Activated naive CD4-positive, alpha-beta T cell treated with anti-CD3 and anti-CD28 coated beads, Interleukin-2, amount 50 U/mL, for 24 hours (primary cell): ENCODE measurements around the gene SIPA1L2.

Experiments used
- H3K27ac Mint-ChIP-seq: one replicate; pipeline ENCODE4 v1.8.0; 2021; ENCODE audit warnings: mild to moderate bottlenecking, mixed read lengths
- H3K27me3 Mint-ChIP-seq: one replicate; pipeline ENCODE4 v1.8.0; 2021; ENCODE audit warnings: mixed read lengths
- H3K36me3 Mint-ChIP-seq: one replicate; pipeline ENCODE4 v1.8.0; 2021; ENCODE audit warnings: mixed read lengths
- H3K4me1 Mint-ChIP-seq: one replicate; pipeline ENCODE4 v1.8.0; 2021; ENCODE audit warnings: mixed read lengths
- H3K4me3 Mint-ChIP-seq: one replicate; pipeline ENCODE4 v1.8.0; 2021; ENCODE audit warnings: mild to moderate bottlenecking, mixed read lengths
- H3K9me3 Mint-ChIP-seq: one replicate; pipeline ENCODE4 v1.8.0; 2021; ENCODE audit warnings: mixed read lengths

SIPA1L2 gene

GRCh38 chr1:232630047-232630893, at the start of gene SIPA1L2:
TSS of gene SIPA1L2 (minus strand) at chr1:232630133. CDS start at chr1:232515339, 114,794 bp downstream.
- Mint-ChIP-seq H3K9me3 (no peaks in the 10 kb centered on the region), H3K27me3 (peaks cover 5% of the 10 kb centered on the region), H3K27ac (peak within 1 kb of the TSS; percentile 95), H3K36me3 (no peaks in the 10 kb centered on the region), H3K4me1 (peaks cover 32% of the 10 kb centered on the region), H3K4me3 (peak within 1 kb of the TSS; percentile 89)

GRCh38 chr1:232678185-232678886, 48.4 kb upstream of the SIPA1L2 start:
- no peak overlapping the region for H3K4me3 Mint-ChIP-seq

GRCh38 chr1:232676307-232676706, 46.4 kb upstream of the SIPA1L2 start:
- H3K9me3 Mint-ChIP-seq, result no peaks in the 10 kb centered on the region
- H3K4me3 Mint-ChIP-seq, result no peak overlapping the region
- no peaks in the 10 kb centered on the region for H3K27me3 Mint-ChIP-seq
- no peaks in the 10 kb centered on the region for H3K36me3 Mint-ChIP-seq
- H3K4me1 Mint-ChIP-seq, result no peaks in the 10 kb centered on the region
- no peak overlapping the region for H3K27ac Mint-ChIP-seq

More at GRCh38 chr1:232678185-232678886, 48.4 kb upstream of the SIPA1L2 start:
- no peaks in the 10 kb centered on the region for H3K4me1 Mint-ChIP-seq
- H3K9me3 Mint-ChIP-seq, result no peaks in the 10 kb centered on the region
- H3K27me3 Mint-ChIP-seq, result no peaks in the 10 kb centered on the region
- H3K27ac Mint-ChIP-seq, result no peak overlapping the region
- H3K36me3 Mint-ChIP-seq, result no peaks in the 10 kb centered on the region

- Mint-ChIP-seq H3K27me3 (no peaks in the 10 kb centered on the region), H3K4me3 (no peak overlapping the region), H3K36me3 (no peaks in the 10 kb centered on the region)
Observed at GRCh38 chr1:232675898-232676297, 46.0 kb upstream of the SIPA1L2 start.

GRCh38 chr1:232675260-232675659, 45.3 kb upstream of the SIPA1L2 start:
- H3K4me1 Mint-ChIP-seq, result no peaks in the 10 kb centered on the region
- H3K27ac Mint-ChIP-seq, result no peak overlapping the region
- H3K36me3 Mint-ChIP-seq, result no peaks in the 10 kb centered on the region
- H3K9me3 Mint-ChIP-seq, result no peaks in the 10 kb centered on the region
- H3K27me3 Mint-ChIP-seq, result no peaks in the 10 kb centered on the region
- H3K4me3 Mint-ChIP-seq, result no peak overlapping the region

More at GRCh38 chr1:232675898-232676297, 46.0 kb upstream of the SIPA1L2 start:
- Mint-ChIP-seq H3K9me3 (no peaks in the 10 kb centered on the region), H3K27ac (no peak overlapping the region), H3K4me1 (no peaks in the 10 kb centered on the region)

GRCh38 chr1:232673256-232673655, 43.3 kb upstream of the SIPA1L2 start:
- Mint-ChIP-seq H3K27me3 (no peaks in the 10 kb centered on the region), H3K4me3 (no peak overlapping the region), H3K9me3 (no peaks in the 10 kb centered on the region), H3K27ac (no peak overlapping the region), H3K4me1 (no peaks in the 10 kb centered on the region), H3K36me3 (no peaks in the 10 kb centered on the region)

- Mint-ChIP-seq H3K36me3 (no peaks in the 10 kb centered on the region), H3K9me3 (no peaks in the 10 kb centered on the region), H3K27ac (no peak overlapping the region), H3K27me3 (no peaks in the 10 kb centered on the region), H3K4me3 (no peak overlapping the region), H3K4me1 (peaks cover 10% of the 10 kb centered on the region)
Observed at GRCh38 chr1:232669981-232670747, 40.2 kb upstream of the SIPA1L2 start.

- Mint-ChIP-seq H3K27me3 (no peaks in the 10 kb centered on the region), H3K36me3 (no peaks in the 10 kb centered on the region), H3K9me3 (no peaks in the 10 kb centered on the region), H3K4me1 (peaks cover 10% of the 10 kb centered on the region), H3K4me3 (no peak overlapping the region), H3K27ac (no peak overlapping the region)
Observed at GRCh38 chr1:232667778-232668165, 37.8 kb upstream of the SIPA1L2 start.

GRCh38 chr1:232667094-232667777, 37.3 kb upstream of the SIPA1L2 start:
- no peak overlapping the region for H3K27ac Mint-ChIP-seq
- peaks cover 10% of the 10 kb centered on the region for H3K4me1 Mint-ChIP-seq
- H3K27me3 Mint-ChIP-seq, result no peaks in the 10 kb centered on the region
- no peaks in the 10 kb centered on the region for H3K36me3 Mint-ChIP-seq
- H3K9me3 Mint-ChIP-seq, result no peaks in the 10 kb centered on the region
- no peak overlapping the region for H3K4me3 Mint-ChIP-seq

GRCh38 chr1:232664844-232665777, 35.2 kb upstream of the SIPA1L2 start:
- Mint-ChIP-seq H3K9me3 (no peaks in the 10 kb centered on the region), H3K4me3 (no peak overlapping the region), H3K27me3 (no peaks in the 10 kb centered on the region), H3K4me1 (peaks cover 10% of the 10 kb centered on the region), H3K27ac (no peak overlapping the region), H3K36me3 (no peaks in the 10 kb centered on the region)

- Mint-ChIP-seq H3K27me3 (peaks cover 3% of the 10 kb centered on the region), H3K9me3 (no peaks in the 10 kb centered on the region), H3K4me1 (peaks cover 7% of the 10 kb centered on the region), H3K27ac (no peak overlapping the region), H3K36me3 (no peaks in the 10 kb centered on the region), H3K4me3 (no peak overlapping the region)
Observed at GRCh38 chr1:232662910-232663309, 33.0 kb upstream of the SIPA1L2 start.

GRCh38 chr1:232658386-232658785, 28.5 kb upstream of the SIPA1L2 start:
- Mint-ChIP-seq H3K36me3 (no peaks in the 10 kb centered on the region), H3K4me1 (peaks cover 4% of the 10 kb centered on the region), H3K27ac (no peak overlapping the region), H3K9me3 (no peaks in the 10 kb centered on the region), H3K4me3 (no peak overlapping the region), H3K27me3 (peaks cover 6% of the 10 kb centered on the region)

- H3K27me3 Mint-ChIP-seq, result peaks cover 6% of the 10 kb centered on the region
Observed at GRCh38 chr1:232657426-232658005, 27.6 kb upstream of the SIPA1L2 start.

GRCh38 chr1:232655746-232656085, 25.8 kb upstream of the SIPA1L2 start:
- Mint-ChIP-seq H3K27ac (no peak overlapping the region), H3K27me3 (peaks cover 6% of the 10 kb centered on the region), H3K36me3 (no peaks in the 10 kb centered on the region), H3K4me1 (peaks cover 4% of the 10 kb centered on the region), H3K4me3 (no peak overlapping the region), H3K9me3 (no peaks in the 10 kb centered on the region)

More at GRCh38 chr1:232657426-232658005, 27.6 kb upstream of the SIPA1L2 start:
- peaks cover 4% of the 10 kb centered on the region for H3K4me1 Mint-ChIP-seq
- H3K4me3 Mint-ChIP-seq, result no peak overlapping the region
- H3K9me3 Mint-ChIP-seq, result no peaks in the 10 kb centered on the region
- H3K27ac Mint-ChIP-seq, result no peak overlapping the region
- no peaks in the 10 kb centered on the region for H3K36me3 Mint-ChIP-seq
